Measurements from ENCODE around the gene MYL3.
A peak's percentile ranks its signal among the peaks of the same experiment; 100 is the strongest.

MYL3 gene

DNA sequence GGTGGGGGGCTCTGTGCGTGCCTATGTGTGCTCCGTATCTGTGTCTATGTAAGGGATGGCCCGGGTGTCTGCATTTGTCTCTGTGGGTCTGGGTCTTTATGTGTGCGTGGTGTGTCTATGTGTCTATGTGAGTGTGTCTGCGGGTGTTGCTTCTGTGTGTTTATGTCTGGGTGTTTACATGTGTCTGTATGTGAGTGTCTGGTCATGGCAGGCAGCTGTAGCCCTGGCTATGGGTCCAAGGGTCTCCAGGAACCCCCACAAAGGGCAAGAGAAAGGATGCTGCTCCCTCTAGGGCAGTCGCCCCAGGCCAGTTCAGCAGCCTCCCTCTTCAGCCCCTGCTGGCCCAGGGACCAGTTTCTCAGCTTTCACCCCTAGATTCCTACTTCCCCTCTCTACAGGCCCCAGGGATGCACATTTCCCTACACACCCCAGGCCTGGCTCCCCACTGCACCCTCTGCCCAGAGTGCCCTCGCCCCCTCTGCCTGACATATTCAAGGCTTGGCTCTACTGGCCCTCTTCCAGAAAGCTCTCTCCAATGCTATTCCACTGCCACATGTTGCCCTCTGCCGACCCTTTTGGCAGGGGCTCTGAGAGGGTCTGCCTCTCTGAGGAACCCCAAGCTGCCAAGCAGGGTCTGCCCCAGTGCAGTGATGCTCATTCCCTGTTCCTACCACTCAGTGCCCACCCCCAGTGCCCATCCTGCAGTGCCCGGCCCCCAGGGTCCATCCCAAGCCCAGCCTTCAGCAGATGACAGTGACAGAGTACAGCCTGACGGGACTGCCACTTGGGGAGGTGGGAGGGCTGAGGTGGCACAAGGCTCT lies 1.0 kb upstream of the MYL3 start:
- no peak for DNase-seq

DNA sequence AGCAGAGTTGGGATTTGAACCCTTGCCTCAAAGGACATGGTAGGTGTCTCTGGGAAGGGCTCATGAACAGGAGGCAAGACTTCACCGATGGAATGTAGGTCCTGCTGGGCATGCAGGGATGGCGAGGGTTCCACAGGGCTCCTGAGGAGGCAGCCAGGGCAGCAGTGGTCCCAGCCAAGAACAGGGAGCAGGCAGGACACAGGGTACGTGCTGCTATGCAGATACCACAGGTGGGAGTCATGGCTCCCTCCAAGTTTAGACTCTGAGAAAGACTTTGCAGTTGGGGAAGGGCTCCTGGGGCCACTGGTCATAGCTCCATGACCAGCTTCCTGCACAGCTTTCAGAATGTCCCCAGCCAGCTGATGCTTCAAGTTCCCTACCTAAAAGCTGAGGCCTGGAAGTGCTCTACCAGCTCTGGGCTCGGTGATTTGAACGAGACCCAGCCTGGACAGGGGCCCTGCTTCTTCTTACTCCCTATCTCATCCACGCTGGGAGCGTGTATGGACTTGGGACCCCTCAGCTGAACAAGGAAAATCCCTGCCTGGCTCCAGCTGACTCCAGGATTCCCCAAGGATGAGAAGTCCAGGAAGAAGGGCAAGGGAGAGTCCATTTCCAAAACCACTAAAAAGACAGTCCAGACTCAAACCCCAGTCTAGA lies 747 bp downstream of the MYL3 start:
- no peak for DNase-seq

DNA sequence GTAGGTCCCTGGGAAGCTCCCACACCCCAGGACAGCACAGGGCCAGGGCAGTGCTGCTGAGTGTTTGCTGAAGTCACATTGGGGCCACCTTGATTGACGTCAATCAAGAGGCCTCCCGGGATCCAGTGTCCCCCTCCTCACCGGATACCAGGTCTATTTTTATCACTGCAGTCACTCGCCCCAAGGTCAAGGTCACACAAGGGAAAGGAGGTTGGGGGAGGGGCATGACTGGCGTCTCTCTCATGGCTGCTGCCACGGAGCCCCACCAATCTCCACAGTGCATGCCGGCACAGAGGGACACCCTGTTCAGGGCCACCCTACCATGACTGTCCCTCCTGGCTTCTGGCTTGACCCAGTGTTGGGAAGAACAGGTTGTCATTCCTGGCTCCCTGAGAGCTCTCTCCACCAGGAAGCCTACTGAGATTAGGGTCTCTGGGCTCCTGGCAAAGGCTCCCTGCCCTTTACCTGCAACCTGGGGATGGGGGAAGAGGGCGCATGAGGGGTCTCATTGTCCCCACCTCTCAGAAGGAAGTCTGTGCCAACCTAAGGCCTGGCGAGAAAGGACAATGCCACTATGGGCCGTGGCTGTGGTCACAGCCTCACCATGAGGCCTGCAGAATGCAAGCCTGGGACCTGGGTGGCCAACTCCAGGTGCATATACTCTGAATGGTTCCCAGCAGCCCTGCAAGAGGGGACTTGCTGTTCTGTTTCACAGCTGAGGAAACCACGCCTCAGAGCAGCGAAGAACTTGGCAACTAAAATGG lies 1.5 kb downstream of the MYL3 start:
- DNase-seq = no peak

DNA sequence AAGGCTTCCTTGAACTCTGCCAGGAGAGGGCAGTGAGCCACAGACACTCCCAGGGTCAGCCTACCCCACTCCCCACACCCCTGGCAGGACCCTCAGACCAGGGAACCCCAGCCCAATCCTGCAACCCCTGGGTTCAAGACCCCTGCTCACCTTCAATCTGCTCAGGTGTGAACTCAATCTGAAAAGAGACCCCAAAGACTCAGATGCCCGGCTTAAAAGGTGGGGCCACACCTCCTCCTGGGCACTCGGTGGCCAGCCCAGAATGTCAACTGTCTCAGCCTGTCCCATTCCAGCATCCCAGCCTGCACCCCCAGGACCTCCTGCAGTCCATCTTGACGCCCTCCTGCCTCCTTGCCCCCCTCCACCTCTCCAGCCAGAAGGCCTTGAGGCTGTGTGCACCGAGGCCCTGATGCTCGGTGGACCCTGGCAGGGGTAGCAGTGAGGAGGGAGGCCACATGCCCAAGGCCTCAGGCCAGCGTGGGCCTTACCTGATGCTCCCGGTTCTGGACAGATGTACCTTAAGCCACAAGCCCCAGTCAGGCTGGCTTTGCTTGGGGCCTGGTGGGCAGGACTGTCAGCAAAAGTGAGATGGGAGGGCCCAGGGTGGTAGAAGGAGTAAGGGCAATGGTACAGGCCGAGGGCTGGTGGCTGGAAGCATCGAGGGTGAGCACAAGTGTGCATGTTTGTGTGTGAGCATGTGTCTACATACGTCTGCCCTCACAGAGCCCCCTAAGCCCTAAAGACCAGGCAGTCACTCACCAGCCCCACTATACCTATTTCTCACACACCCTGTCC lies 2.2 kb downstream of the MYL3 start:
- DNase-seq = no peak

DNA sequence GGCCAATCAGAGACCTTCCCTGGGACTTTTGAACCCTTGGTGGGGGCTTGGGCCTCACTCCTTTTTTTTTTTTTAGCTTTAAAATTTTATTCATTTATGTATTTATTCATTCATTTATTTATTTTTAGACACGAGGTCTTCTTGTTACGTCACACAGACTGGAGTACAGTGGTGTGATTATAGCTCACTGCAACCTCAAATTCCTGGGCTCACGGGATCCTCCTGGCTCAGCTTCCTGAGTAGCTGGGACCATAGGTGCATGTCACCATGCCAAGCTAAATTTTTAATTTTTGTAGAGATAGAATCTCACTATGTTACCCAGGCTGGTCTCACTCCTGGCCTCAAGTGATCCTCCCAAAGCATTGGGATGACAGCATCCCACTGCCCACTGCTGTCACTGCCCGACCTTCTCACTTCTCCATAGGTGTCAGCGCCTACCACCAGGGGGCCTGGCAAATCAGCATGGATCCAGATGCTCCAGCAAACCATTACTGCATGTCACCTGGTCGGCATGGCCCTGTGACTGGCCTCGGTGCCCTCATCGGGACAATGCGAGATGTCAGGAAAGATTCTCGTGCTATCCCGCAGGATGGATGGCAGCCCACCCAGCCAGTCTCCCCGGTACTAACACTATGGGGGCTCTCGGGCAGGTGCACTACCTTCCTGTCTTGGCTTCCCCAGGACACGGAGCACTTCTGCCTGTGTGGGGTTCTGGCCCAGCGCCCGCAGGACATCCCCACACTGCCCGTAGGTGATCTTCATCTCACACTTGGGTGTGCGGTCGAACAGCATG lies 3.0 kb downstream of the MYL3 start:
- DNase-seq = peak; percentile 24

DNA sequence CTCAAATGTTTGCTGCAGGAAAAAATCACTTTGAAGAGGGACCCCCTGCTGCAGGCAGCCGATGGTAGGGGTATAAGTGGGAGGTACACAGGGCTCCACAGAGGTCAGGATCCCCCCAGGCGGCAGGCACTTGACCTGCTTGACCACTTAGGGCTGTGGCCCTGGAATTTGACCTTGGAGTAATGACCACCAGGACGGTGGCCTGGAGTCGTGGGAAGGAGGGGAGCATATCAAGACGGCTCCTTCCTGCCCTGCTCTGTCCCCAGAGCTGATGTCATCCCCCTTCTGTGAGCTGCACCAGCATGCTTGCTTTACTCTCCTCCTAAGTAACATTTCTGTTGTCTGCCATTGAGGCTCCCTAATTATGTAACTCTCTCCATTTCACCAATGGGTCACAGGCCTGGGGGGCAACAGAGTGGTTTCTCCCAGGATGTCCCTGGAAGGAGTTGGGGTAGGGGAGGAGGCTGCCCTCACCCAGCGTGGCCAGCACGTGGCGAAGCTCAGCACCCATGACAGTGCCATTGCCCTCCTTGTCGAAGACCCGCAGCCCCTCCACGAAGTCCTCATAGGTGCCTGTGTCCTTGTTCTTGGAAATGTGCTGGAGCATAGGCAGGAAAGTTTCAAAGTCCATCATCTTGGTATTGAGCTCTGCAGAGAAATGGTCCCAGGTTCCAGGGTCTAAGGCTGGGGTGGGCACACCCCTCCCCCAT lies 4.1 kb downstream of the MYL3 start:
- no peak for DNase-seq

DNA sequence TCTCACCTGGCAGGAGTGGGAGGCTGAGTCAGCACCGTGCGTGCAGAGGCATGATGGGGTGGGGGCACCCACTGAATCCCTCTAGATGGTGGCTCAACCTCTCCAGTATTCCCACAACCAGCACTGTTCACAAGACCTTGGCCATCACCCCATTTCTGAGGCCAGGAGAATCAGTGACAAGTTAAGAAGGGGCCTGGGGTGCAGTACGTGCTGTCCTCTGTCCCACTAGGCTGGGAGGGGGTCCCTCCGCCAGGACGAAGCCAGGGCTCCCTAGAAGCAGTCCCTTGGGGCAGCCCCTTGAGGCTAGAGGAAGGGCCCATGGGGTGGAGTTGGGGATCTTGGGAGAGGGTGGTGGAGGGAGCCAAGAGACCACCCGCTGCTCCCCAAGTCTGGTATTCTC lies 4.8 kb downstream of the MYL3 start:
- DNase-seq = no peak

DNA sequence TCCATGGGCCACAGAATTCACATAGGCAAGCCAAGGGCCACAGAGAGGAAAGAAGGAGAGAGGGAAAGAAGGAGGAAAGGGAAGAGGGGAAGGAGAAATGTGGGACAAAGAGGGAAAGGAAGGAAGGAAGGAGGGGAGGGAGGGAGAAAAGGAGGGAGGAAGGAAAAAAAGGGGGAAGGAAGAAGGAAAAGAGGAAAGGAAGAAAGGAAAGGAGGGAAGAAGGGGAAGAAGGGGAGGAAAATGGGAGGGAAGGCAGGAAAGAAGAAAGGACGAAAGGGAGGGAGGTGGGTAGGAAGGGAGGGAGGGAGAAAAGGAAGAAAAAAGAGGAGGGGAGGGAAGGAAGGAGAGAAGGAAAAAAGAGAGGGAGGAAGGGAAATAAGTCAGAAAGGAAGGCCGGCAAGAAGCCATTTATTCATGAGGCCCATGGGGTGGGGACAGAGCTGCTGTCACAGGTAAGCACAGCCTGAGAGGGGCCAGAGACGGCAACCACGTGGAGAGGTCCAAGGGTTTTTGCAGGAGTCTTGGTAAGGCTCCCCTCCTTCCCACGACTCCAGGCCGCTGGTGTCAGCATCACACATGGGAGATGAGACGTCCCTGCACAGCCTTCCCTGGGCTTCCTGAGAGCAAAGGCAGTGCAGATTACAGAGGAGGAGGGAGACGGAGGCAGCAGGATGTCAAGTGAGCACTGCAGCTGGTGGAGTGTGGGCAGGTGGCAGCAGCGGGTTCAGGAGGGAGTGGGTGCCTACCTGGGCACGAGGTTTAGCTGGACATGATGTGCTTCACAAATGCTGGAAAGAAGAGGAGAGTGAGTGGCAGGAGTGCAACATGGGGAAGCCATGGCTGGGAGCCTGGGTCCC lies 5.5 kb downstream of the MYL3 start:
- DNase-seq = no peak

DNA sequence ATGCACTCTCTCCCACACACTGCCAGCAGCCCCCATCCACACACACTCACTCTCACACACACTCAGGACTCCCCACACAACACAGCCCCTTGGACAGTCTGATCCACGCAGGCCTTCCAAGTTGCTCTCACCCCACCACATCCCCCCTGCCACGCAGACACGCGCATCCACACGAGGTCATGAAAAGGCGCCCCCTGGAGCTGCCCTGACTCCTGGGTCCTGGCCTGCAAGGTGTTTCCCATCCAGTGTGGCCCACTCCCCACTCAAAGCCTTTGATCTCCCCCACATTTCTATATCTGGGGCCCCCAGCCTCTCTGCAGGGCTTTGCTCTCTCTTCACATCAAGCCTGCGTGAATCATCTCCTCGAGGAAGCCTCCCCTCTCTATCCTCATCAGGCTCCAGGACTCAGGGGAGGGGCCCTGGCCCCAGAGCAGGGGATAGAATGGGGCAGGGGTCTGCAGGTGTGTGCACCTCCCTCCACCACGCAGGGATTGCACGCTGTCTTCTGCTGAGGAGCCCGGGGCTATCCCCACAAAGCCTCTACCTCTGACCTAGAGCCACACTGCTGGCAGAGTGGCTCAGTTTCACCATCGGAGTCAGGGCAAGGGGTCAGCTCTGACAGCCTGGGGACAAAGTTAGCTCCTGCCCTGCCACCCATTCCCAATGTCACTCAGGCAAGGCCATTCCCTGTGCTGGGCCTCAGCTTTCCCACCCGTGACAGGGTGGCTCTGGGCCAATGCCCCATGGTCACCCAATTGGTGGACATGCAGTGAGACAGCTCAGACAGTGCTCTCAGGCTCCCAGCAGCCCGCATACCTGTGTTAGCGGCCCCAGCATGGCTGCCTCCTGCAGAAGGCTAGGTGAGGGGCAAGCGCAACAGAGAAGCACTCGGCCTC lies 6.4 kb downstream of the MYL3 start:
- no peak for DNase-seq

DNA sequence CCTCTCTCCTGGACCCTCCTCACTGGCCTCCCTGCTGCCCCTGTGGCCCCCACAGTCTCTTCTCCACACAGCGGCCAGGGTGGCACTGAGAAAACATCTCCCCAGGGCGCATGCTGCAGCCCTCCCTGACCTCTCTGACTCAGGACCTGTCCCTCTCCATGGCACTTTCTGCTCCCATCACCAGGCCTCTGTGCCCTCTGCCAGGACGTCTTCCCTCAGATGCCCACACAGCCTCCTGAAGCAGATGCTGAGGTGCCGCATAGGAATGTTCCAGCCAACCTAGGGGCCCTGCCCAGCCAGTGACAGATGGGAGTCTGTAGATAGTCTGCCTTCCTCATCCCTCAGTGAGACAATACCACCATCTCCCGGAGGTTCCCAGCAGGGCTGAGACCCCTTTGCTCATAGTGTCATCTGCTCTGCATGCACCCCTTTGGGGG lies 8.7 kb downstream of the MYL3 start:
- DNase-seq = no peak

DNA sequence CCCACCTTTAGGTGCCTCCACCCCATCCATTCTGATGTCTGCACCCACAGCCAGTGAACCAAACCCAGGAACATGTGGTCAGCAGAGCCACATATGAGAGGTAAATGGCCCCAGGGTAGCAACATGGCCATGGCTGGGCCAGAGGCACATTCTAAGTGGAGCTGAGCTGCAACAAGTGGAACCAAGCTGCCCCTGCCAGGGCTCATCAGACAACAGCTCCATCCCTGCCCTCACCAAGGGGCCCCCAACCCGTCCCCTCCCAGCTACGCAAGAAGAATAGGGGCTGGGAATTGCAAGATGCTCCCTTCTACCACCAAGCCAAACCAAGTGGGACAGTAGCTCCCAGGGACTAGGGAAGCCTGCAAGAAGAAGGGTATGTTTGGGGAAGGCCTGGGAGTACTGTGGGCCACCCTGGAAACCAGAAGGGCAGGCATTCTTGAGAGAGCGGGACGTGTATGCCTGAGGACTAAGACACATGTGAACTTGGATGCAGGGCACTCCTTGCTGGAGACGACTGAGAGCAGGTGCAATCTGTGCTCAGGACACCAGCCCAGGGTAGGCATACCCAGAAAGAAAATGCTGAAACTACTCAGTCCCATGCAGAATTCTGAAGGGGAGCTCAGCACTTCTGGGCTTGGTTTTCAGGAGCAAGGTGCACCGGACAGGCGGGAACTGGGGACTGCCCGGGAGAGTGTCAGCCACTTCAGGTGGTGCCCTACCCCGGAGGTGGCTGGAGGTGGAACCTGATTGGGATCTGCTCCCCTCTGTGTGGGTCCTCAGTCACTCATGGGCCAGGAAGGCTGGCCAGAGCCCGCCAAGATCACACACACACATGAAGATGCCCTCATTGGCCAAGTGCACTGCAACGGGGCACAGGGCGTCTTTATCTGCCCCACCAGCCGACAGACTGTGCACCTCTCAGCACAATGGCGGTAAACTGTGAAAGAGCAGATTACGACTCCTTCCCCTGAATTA lies 9.5 kb downstream of the MYL3 start:
- no peak for DNase-seq

DNA sequence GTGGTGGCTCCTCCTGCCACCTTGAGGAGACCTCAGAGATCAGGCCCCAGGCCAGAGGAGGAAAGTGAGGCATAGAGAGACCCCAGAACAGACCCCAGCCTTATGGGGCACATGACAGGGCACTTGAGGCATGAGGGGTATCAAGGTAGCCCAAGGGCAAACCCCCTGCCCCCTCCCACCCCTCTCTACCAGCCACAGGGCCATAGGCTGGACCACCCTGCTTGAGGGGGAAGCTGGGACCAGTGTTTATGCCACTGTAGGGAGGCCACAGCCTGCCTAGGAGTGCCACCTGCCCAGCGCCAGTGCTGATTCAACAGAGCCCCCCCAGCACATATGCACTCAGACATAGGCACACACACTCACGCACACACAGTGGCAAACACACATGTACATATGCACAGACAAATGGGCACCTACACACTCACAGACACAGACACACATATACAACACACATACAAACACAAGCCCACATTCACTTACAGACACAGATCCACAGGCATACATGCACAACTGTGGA lies 10.3 kb downstream of the MYL3 start:
- no peak for DNase-seq

DNA sequence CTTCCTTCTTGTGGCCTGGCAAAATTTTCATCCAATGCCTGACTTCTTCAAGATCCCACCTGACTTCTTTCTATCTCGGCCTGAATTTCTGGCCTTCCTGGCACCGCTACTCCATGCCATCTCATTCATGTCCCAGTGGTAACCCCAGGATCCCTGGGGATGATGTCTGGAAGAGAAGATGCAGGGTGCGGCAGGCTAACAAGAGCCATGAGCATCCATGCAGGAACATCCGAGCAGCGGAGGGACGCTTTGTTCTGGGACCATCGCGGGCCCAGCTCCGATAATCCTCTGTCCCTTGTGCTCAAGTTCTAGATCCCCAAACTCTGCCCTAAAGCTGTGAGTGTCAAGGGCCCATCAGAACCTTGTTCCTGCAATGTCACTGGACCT lies 10.9 kb downstream of the MYL3 start:
- DNase-seq = no peak

DNA sequence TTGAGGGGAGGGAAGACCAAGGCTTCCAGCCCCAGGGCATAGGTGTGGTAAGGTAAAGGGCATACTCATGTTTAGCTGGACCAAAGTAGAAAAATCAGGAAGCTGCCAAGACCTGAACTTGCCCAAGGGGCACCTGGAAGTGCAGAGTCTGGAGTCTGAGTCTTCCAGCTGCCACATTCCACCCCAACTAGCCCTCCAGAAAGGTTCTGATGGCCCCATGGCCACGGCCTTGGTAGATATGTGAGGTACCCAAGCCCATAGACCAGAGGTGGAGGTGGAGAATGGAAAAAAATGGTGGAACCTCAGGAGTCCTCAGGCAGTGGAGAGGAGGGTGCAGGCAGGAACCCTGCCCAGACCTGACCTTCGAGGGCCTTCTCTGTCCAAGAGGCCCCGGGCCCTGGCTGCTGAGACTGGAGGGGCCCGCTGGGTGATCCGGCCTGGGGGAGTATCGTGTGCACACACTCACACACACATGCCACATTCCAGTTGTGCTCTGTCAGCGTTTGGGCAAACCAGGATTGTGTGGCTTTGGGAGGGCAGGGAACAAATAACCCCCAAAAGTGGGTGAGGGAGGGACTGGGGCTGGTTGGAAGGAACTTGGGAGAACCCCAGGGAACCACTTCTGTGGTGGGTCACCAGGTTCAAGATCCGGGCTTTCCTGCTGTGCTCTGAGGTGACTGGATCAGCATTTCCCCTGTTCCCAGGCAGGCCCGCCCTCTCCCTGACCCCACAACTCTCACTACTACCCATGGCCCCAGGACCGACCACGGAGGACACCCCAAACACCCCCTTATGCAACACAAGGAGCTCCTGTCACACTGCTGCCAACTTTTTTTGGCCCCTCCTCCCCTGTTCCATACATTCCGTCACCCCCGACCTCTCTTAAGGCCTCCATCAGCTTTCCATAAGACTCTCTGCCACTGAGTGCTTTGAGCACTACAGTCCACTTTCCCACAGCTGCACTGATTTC lies 11.6 kb downstream of the MYL3 start:
- no peak for DNase-seq

DNA sequence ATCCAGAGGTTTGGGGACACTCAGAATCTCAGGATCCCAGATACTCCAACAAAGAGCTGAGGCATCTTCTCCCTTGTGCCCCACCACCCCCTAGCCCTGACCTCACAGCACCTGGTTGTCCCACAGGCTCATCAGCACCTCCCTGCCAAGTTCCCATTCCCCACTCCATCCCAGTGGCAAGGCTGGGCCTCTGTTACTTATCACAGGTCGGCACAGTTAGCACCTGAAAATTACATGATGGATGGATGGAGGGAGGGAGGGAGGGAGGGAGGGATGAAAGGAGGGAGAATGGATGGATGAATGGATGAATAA lies 12.8 kb downstream of the MYL3 start:
- no peak for DNase-seq

DNA sequence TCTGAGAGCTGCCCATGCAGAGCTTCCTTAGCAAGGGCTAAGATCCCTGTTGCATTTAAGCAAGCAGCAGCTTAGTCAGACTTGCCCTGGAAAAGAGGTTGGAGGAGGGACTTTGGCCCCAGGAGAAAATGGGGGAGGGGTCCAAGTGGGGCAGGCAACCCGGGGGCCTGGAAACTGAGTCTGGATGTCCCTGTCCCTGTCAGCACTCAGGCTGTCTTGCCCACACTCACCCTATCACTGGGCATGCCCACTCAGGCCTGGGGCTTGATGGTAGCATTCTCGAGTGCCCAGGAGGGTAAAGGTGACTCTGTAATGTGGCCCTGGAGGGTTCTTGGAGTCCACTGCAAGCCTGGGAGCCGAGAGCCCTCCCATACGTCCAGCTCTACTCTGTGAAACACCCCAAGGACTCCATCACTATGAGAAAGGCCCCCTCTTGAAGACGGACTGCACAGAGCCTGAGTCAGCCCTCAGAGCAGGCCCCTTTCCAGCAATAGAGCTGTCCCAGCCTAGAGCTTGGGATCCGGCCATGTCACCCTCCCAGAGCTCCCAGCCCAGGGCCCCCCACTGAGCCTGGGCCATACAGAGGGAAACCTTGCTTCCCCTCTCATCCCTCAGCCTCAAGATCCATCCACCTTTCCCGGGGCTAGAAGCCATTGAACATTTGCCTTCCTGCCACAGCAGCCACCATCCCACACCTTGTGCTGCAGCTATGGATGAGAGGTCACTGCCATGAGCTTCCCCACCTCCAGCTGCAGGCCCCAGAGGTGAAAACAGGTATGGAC lies 13.4 kb downstream of the MYL3 start:
- DNase-seq = no peak

Data from stimulated activated CD4-positive, alpha-beta T cell treated with anti-CD3 and anti-CD28 coated beads, Interleukin-4, amount 100 ng/mL, for 1 hour (primary cell).